ENCODE measurements around the gene CHERP.

- TF ChIP-seq POLR2AphosphoS5 (IDR thresholded peaks at IDR 0.05) (no peak), CTCF (IDR thresholded peaks at IDR 0.05) (no peak)
These were observed 19.1 kb upstream of the CHERP start for GRCh38 chr19:16561382-16561781.
